ENCODE results near the gene DFFB.

The DFFB gene

DNA sequence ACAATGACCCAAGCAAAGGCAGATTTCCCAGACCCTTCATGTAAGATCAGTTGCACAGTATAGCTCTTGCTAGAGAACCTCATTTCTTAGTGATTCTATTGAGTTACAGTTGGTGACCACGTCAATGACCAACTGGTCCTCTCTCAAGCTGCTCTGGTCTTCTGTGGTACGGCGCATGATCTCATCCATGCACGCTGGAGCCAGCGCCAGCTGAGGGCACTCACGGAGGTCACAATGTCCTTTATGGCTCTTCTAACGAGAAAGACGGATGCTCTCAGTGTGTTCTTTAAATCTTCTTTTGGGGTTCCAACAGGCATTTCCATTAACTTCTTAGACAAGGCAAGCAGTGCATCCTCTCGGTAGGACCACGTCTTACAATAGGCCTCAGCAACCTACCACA lies 22.6 kb upstream of the DFFB start:
- DNase-seq, result no peak

DNA sequence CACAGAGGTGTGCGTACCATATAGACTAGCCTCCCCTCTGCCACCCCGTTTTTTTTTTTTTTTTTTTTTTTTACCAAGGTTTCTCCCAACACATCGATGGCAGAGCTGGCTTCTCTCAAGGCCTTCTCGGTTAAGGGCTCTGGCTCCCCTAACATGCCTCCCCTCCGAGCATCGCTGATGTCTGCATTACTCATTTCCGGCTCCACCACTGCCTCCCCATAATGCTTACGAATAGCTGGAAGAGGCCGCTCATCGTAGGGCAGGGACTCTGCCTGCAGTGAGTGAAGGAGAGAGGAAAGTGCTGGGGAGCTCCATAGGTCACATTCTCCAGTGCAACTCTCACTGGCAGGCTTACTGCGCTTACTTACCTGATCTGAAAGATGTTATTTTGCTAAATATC lies 20.9 kb upstream of the DFFB start:
- no peak for DNase-seq

DNA sequence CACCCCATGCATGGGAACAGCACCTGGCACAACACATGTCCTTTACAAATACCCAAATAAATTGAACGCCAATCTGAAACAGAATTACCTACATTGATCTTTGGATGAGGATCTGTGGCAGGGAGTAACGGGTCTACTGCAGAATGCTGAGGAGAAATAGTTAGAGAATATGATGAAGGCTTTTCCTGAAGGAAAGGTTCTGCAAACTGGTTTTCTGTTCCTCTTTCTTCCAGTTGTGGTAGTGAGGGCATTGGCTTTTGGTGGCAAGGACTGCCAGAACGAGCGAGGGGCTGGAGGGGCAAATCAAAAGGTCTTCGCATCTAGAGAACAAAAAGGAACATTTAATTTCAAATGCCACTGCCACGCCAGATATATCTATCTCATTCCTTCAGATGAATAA lies 20.1 kb upstream of the DFFB start:
- no peak for DNase-seq

DNA sequence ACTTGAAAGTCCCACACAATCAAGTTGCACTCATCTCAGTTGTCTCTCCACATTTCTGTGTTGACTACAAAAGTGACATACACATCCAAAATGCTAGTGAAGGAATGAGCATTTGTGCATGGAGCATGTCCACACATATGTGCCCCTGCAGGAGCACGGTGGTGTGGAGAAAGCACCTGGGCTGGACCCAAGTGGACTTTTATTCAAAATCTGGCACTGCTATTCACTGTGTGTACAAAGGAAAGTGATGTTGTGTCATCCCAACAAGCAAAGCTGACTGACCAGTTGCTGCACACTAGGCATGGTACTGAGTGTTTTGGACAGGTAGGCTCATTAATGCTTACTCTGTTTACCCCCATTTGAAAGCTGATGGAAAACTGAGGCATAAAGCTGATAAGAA lies 19.6 kb upstream of the DFFB start:
- DNase-seq, result no peak

DNA sequence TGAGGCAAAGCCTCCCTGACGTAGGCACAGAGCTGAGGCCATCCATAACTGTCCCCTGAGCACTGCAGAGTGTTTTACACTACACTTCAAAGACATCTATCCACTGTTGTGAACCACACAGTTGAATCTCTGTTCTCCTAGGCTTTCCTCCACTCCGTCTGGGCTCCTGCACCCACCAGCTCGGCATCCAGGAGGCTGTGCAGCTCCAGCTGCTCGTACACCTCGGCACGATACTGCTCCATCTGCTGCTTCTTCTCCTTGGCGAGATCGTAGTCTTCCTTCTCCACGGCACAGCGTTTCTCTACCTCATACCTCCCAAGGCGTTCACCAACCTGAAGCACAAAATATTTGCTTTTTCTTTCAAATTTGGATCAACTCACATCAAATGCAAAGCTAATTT lies 18.5 kb upstream of the DFFB start:
- no peak for DNase-seq

DNA sequence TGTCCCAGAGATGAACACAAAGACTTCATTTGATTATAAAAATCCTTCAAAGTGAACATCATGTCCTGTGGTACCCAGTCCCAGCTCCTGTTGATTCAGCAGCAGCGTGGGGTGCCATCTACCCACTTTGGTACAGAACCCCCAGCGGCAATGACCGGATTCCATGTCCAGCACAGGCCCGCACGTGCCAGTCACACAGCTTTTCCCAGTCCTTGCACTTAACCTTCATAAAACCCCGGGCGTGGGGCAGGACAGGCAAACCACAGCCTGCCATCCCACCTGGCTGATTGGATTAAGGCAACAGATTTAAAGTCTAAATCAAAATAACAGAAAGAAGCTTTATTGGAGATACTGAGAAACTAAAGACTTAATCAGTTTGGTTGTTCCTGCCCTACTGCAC lies 15.8 kb upstream of the DFFB start:
- no peak for DNase-seq

DNA sequence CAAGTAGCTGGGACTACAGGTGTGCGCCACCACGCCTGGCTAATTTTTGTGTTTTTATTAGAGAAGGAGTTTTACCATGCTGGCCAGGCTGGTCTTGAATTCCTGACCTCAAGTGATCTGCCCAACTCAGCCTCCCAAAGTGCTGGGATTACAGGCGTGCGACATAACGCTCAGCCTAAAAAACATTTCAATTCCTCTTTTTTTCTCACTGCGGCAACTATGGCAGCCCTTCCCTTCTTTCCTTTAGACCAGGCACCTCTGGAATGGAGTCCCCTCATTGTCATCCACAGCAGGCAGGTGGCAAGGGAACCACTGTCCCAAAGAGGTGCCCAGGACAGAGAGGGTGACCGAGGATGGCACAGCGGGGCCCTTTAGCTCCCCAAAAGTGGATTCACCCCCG lies 14.4 kb upstream of the DFFB start:
- no peak for DNase-seq

DNA sequence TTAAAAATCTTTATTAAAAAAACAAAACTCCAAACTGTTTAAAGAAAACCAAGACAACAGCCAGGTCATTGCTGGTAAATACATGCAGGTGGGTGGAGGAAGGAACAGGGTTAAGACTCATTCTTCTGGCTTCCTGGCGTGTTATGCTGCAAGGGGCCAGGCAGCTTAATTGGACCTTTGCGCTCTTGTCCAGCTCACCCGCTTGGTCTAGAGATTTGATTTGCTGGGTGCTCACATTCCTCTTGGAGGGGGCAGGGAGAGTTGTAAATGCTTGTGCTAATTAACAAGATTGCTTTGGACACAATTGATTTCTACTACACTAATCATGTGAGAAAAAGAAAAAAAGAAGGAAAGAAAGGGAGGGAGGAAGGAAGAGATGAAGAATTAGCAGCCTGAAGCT lies 10.7 kb upstream of the DFFB start:
- no peak for DNase-seq

DNA sequence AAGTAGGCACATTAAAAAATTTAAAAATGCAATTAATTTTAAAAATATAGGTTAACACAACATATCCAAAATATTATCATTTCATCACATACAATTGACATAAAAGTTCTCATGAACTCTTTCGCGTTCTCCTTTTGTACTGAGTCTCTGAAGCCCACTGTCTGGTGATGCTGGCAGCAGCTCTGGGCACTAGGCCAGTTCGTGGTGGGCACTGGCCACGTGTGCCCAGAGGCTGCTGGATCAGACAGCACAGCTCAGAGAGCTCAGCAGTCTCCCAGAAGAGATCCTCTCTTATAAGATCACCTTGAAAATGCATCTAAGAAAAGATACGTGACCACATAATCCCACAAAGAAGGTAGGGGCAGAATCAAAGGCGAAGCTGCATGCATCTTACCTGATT lies 10.2 kb upstream of the DFFB start:
- no peak for DNase-seq

DNA sequence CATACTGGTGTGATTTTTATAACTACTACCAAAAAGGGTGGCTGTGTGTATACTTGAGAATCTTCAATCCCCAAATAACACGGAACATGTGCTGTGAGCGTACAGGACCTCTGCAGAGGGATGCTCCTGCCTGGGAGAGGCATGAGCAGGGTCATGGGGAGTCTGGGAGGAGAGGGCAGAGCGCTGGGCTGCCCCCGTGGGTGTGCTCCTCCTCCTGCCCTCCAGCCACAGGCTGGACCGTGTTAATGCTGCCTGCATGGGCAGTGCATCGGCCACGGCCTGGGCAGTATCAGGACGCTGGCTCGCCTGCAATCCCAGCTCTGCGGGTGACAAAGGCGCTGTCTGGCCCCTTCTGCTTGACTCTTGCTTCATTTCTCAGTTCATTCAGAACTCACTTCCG lies 6.4 kb upstream of the DFFB start:
- DNase-seq, result no peak

DNA sequence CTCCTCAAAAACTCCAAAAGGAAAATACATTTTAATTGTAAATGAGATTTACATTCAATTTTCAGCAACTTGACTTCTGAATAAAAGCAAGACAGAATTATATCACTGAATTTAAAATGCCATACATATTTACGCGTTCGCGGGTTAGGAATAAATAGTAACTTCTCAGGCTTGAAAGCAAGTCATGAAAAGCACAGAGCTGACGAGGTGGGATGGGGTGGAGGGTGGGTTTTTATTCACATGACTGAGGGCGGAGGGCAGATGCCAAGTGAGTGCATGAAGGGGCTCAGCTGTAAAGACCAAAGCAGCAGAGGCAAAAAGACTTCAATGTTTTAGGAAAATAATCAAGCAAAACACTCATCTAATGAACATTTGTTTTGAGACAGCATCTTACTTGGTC lies 6.0 kb upstream of the DFFB start:
- no peak for DNase-seq

DNA sequence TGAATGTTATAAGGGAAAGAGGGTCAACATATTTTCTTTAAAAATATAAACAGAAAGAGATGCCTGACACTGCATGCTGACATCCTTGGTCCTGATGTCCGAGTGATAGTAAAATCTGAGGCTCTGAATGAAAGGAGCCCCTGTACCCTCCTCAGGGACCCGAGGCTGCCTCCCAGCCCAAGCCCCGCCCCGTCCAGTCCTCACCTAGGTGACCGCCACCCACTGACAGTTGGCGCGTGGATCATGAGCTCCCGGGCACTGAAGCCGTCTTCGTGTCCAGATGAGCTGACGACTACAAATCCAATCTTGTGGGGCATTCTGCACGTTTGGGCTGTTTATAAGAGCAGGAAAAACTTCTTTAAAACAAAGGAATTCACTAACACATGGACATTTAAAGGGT lies 5.2 kb upstream of the DFFB start:
- DNase-seq, result no peak

DNA sequence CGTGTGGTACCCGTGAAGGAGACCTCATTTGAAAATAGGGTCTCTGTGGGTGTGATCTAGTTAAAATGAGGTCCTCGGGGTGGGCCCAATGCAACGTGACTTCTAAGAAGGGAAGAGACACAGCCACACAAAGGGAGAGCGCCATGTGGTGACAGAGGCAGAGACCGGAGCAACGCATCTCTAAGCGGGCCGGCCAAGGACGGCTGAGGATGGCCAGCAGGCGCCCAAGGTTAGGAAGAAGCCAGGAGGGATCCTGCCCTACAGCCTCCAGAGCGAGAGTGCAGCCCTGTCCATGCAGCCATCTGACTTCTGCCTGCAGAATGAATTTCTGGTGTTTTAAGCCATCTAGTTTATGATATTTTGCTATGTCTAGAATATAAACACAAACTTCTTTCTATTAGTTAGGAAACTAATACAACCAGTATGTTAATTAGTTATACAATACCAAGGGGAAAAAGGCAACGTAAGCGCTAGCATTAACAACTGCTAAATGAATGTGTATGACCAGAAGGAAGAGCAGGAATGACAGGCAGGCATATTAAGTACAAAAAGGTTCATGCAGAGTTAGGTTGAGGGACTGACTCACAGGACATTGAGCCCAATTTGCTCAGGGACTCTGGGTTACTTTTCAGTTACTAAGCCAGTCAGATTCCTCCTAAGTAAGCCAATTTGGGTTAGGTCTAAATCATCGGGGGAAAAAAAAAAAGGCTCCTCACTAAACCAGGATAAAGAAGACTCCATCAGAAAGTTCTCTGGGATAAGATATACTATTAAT lies 4.4 kb upstream of the DFFB start:
- DNase-seq, result no peak

DNA sequence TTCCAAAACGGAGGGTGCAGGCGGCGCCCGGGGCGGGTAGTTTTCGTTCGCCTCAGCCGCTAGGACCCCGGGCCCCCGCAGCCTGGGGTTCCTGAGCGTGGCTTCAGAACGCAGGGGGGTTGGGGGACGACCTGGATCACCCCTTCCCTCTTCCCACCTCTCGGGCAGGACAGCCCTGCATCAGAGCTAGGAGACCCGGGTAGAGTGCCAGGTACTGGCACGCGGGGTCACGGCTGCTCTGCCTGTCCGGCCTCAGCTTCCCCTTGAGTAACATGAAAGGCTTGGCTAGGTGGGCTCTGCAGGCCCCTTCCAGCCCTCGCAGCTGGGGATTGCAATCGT lies 484 bp downstream of the DFFB start:
- DNase-seq, result no peak

DNA sequence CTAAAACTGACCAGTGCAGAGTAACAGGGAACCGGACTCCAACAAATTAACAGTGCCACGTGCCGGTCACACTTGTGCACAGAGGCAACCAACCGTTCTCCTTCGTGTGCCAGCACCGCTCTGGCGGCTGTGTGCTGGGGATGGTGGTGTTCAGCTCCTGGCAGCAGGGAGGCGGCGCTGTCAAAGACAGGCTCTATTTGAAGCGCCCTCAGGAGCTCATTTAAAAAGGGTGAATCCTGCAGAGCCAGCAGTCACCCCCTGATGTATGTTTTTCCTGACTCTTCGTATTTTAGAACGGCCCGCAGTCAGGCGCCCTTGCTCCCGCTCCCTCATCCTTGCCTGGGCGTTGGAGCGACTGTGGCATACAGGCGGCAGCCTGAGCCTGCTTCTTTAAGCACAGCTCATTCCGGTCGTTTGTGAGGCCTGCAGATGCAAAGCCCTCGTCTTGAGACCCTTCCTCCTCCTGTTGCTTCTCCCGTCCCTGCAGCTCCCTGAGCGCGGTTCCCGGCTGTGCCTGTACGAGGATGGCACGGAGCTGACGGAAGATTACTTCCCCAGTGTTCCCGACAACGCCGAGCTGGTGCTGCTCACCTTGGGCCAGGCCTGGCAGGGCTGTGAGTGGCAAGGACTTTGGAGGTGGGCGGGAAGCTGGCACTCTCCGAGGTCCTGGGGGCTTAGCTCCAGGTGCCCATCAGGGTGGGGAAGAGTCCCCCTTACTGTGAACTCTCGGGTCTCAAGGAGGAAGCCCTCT lies 1.1 kb downstream of the DFFB start:
- no peak for DNase-seq

DNA sequence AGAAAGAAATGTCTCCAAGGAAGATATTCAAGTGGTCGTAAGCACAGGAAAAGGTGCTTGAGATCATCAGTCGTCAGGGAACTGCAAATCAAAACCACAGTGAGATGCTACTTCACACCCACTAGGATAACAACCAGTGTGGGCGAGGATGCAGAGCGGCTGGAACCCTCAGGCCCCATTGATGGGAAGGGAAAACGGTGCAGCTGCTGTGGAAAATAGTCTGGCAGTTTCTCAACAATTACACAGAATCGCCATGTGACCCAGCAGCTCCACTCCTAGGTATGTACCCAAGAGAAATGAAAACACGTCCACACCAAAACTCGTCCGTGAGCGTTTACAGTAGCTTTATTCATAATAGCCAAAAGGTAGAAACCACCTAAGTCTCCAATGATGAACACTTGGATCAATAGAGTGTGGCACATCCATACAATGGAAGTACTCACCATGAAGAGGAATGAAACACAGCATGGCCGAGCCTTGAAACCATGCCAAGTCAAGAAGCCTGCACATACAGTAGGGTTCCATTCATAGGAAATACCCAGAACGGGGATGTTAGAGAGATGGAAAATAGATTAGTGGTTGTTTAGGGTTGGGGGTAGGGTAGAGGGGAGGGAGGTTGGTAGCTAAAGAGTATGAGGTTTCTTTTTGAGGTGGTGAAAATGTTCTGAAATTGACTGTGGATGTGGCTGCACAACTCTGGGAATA lies 6.1 kb downstream of the DFFB start:
- no peak for DNase-seq

DNA sequence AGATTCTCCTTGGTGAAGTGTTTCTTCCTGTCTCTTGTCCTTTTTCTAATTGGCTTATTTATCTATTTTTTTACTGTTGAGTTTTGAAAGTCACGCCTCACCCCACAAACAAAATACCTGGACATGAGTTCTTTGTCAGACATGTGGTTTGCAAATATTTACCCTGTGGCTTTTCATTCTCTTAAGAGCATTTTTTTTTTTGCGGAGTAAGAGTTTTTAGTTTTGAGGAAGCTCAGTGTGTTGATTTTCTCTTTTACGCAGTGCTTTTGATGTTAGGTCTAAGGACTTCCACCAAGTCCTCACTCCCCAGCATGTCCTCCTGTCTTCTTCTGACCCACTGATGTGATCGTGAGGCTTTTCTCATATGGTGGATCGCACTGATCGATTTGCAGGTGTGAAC lies 7.6 kb downstream of the DFFB start:
- no peak for DNase-seq

DNA sequence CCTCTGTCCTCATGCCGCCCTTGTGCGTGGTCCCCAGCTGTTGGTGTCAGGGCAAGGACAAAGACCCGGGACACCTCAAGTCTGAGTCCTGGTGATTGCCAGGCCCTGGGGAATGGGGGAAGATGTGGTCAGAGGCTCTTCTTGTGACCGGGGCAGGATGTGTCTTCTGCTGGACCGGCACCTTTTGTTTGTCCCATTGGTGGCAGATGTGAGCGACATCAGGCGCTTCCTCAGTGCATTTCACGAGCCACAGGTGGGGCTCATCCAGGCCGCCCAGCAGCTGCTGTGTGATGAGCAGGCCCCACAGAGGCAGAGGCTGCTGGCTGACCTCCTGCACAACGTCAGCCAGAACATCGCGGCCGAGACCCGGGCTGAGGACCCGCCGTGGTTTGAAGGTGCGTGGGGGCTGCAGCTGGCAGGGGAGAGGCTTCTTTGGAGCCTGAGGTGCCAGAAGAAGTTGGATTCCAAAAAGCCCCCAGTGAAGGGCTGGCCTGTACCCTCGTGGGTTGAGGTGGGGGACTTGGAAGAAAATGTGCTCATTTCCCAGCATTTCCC lies 8.4 kb downstream of the DFFB start:
- no peak for DNase-seq

DNA sequence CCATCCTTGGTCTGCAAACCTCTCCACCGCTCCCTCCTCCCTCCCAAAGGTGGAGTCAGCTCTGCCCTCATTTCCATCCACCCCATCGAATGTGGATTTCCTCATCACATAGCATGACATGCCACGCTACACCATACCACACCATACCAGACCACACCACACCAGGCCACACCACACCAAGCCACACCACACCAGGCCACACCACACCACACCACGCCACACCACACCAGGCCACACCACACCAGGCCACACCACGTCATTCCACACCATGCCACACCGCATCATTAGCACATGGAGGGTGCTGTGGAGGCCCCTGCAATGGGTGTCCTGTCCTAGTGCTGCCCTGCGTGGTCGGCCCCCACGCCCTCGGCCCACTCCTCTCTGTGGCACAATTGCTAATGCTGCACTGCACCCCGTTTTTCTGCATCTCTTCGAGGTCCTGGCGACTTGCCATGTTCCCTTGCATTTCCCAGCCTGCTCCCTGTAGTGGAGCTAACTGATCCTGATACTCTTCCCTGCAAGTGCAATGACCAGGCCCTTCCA lies 11.3 kb downstream of the DFFB start:
- DNase-seq, result no peak

DNA sequence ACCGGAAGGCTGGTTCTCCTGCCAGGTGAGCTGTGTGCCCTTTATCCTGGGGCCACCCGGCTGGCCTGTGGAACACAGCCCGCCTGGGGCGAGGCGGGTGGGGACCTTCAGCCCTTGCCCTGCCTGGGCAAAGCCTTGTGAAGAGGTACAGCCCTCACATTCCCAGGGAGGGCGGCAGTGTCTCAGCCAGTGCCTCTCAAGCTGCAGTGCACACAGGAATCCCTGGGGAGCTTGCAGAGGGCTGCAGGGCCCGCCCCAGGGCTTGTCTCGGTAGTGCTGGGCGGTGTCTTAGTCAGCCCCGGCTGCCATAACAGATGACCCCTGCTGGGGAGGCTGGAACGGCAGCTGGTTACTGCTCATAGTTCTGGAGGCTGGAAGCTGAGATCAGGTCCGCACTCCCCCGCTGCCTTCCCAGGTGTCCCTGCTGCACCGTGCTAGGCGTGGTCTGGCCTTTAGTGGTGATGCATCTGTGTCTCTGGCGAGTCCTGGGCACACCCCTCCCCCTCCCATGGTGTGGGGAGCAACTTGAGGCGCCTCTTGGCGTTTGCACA lies 12.6 kb downstream of the DFFB start:
- DNase-seq, result no peak

DNA sequence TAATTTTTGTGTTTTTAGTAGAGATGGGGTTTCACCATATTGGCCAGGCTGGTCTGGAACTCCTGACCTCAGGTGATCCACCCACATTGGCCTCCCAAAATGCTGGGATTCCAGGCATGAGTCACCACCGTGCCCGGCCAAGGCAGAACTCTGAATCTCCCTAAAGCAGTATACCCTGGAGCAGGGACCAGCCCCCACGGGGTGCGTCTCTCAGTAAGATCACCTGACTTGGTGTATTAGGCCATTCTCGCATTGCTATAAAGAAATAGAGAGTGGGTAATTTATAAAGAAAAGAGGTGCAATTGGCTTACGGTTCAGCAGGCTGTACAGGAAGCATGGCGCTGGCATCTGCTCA lies 14.2 kb downstream of the DFFB start:
- DNase-seq, result no peak

DNA sequence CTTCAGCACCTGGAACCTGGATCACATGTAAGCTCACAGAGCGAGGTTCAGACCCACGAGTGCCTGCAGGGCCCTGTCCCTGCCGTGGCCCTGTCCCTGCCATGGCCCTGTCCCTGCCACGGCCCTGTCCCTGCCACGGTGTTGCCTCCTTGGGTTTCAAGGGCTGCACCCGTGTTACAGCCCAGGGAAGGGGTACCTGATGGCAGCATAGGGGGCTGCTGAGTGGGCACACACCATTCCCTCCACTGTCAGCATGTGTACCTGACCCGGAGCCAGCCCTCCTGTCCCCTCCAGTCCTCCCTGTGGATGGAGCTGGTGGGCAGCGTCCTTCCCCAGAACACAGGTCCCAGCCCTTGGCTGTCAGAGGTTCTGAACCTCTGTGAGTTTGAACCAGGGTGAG lies 15.3 kb downstream of the DFFB start:
- no peak for DNase-seq

DNA sequence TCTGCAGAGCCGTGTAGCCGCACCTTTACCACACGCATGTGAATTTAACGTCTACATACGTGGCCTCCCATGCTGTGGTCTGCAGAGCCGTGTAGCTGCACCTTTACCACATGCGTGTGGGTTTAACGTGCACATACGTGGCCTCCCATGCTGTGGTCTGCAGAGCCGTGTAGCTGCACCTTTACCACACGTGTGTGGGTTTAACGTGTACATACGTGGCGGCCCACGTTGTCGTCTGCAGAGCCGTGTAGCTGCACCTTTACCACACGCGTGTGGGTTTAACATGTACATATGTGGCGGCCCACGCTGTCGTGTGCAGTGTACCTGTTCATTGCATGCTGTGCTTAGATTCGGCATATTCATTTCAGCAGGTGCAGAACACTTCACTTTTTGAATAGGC lies 17.5 kb downstream of the DFFB start:
- DNase-seq, result no peak

DNA sequence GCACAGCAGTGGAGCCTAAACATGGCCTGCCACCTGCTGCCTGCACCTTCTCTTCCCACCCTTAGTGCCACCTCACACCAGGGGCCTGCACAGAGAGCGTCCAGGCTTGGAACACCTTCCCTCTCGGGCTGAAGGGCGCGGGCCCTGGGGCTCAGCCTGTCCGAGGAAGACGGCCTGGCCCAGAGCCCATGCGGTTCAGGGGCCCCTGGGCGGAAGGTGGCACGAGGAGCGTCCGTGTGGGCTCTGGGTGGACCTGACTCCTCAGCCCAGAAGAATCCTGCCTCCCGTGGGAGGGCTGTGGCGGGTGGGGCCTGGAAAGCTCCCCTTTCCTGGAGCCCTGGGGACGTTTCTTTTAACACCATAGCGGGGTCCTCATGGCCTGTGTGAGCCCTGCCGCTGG lies 19.4 kb downstream of the DFFB start:
- DNase-seq, result no peak
